ENCODE measurements around the gene MAGEA11.

GRCh38 chrX:149721778-149722177 is 9.9 kb downstream of the MAGEA11 start:
- TF ChIP-seq CTCF (IDR thresholded peaks at IDR 0.05) (no peak), POLR2A (IDR thresholded peaks at IDR 0.05) (no peak)

Measured in vagina (tissue), 2 donors.